ENCODE results near the gene HOXA3.

HOXA3 gene

GRCh38 chr7:27179030-27179429 is 26.6 kb upstream of the HOXA3 start:
- H3K4me3 ChIP-seq (ENCODE audit: low read depth, low read length) = no peak overlapping the region
- TF ChIP-seq, protein P1, sequence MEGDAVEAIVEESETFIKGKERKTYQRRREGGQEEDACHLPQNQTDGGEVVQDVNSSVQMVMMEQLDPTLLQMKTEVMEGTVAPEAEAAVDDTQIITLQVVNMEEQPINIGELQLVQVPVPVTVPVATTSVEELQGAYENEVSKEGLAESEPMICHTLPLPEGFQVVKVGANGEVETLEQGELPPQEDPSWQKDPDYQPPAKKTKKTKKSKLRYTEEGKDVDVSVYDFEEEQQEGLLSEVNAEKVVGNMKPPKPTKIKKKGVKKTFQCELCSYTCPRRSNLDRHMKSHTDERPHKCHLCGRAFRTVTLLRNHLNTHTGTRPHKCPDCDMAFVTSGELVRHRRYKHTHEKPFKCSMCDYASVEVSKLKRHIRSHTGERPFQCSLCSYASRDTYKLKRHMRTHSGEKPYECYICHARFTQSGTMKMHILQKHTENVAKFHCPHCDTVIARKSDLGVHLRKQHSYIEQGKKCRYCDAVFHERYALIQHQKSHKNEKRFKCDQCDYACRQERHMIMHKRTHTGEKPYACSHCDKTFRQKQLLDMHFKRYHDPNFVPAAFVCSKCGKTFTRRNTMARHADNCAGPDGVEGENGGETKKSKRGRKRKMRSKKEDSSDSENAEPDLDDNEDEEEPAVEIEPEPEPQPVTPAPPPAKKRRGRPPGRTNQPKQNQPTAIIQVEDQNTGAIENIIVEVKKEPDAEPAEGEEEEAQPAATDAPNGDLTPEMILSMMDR (IDR thresholded peaks at IDR 0.05; ENCODE audit: low read depth, low read length) = no peak

- no peak overlapping the region for H3K4me3 ChIP-seq (ENCODE audit: low read depth, low read length)
- TF ChIP-seq, protein P1 (IDR thresholded peaks at IDR 0.05; ENCODE audit: low read depth, low read length) = no peak
These were observed 26.0 kb upstream of the HOXA3 start for GRCh38 chr7:27178366-27178765.

GRCh38 chr7:27177795-27178320 is 25.5 kb upstream of the HOXA3 start:
- H3K4me3 ChIP-seq (ENCODE audit: low read depth, low read length) = no peak overlapping the region
- TF ChIP-seq, protein P1 (IDR thresholded peaks at IDR 0.05; ENCODE audit: low read depth, low read length) = no peak

- TF ChIP-seq, protein P1 (IDR thresholded peaks at IDR 0.05; ENCODE audit: low read depth, low read length) = no peak
- H3K4me3 ChIP-seq (ENCODE audit: low read depth, low read length) = no peak overlapping the region
These were observed 24.8 kb upstream of the HOXA3 start for GRCh38 chr7:27176962-27177794.

DNA sequence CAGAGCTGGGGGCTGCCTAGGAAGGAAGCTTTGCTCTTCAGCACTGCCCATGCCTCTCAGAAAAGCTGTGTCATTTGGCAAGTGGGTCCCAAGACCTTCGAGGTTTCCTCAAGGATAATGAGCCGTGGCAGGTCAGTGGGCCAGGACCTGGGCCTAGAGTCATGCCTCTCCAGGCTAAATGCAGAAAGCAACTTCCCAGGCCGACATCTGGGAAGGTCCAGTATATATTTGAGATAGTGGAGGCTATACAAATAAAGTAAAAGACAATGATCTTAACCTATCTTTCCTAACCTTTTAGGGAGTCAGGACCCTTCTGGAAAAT is 24.1 kb upstream of the HOXA3 start:
- TF ChIP-seq, protein P1 (IDR thresholded peaks at IDR 0.05; ENCODE audit: low read depth, low read length) = no peak
- H3K4me3 ChIP-seq (ENCODE audit: low read depth, low read length) = no peak overlapping the region

DNA sequence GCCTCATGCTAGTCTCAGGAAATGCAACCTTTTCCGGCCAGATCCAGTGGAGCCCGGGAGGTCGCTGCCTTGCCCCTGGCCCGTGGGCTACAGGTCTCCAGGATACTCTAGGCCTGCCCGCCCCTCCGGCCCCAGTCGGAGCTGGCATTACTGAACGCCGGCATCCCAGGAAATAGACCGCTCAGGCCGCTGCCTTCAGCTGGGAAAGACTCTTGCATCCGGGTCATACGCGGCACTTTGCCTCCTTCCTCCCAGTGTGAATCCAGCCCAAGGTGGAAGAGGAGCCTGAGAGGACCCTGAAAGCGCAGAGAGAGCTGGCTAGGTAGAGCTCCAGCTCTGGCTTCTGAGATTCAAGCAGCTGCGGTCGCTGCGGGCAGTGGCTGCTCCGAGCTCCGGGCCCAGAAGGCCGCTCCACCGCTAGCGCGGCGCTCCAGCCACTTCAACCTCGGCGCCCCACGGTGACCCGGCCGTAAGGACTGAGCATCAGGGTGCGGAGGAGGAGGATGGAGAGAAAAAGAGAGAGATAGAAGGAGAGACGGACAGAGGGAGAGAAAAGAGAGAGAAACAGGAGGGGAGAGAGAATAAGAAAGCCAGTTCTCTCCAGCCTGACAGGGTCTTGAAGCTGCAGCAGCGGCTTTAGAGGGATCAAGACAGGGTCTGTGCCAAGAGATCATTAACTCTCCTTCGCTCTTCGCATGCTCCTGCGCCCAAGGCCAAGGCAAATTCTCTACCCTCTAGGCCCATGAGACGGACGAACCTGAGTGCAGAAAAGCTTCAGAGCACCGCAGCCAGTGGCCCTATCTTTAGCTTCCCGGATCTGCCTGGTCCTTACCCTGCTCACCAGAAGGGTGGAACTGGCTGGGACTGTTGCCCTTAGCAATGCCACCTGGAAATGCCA is 23.5 kb upstream of the HOXA3 start:
- no peak overlapping the region for H3K4me3 ChIP-seq (ENCODE audit: low read depth, low read length)
- TF ChIP-seq, protein P1 (IDR thresholded peaks at IDR 0.05; ENCODE audit: low read depth, low read length) = no peak

Measured in WI38 (cell line).